Hypothalamus (tissue), 51 donors: Measurements from ENCODE around the gene PRKCZ.
"Not testable (repeated sequence)": the region's sequence is repeated elsewhere in the genome, so short reads cannot be mapped to it uniquely, and the experiment has no call there.

Experiments used
- DNase-seq, 51 donors: peaks; one replicate each; lab custom pipeline; 2025; lab: John Stamatoyannopoulos, UW

The PRKCZ gene

GRCh38 chr1:2110738-2111673 is 60.8 kb downstream of the PRKCZ start:
- DNase-seq: no peak

GRCh38 chr1:2111674-2112035 is 61.4 kb downstream of the PRKCZ start:
- DNase-seq: no peak

- no peak for DNase-seq
Observed at GRCh38 chr1:2112280-2112701, 62.1 kb downstream of the PRKCZ start.

- no peak for DNase-seq
Observed at GRCh38 chr1:2113620-2114135, 63.5 kb downstream of the PRKCZ start.

GRCh38 chr1:2114635-2115007 is 64.4 kb downstream of the PRKCZ start:
- DNase-seq: not testable (repeated sequence)

GRCh38 chr1:2115008-2115641 is 64.9 kb downstream of the PRKCZ start:
- no peak for DNase-seq

- peak in 5 of 51 donors; percentile 15 to 67 (median 27) for DNase-seq
Observed at GRCh38 chr1:2115702-2116341, 65.6 kb downstream of the PRKCZ start.

- no peak for DNase-seq
Observed at GRCh38 chr1:2119886-2120285, 69.7 kb downstream of the PRKCZ start.

- no peak for DNase-seq
Observed at GRCh38 chr1:2121101-2121691, 71.0 kb downstream of the PRKCZ start.

GRCh38 chr1:2121794-2122193 is 71.6 kb downstream of the PRKCZ start:
- DNase-seq: not testable (repeated sequence)

- peak in 18 of 51 donors; percentile 26 to 72 (median 45) for DNase-seq
Observed at GRCh38 chr1:2124446-2125198, 74.4 kb downstream of the PRKCZ start.

GRCh38 chr1:2125350-2126211 is 75.4 kb downstream of the PRKCZ start:
- peak in 4 of 51 donors; percentile 21 to 45 (median 32) for DNase-seq

GRCh38 chr1:2126331-2127186 is 76.3 kb downstream of the PRKCZ start:
- DNase-seq: peak in 2 of 51 donors; percentile 18 to 20

GRCh38 chr1:2127187-2128145 is 77.3 kb downstream of the PRKCZ start:
- peak in 32 of 51 donors; percentile 22 to 74 (median 46) for DNase-seq

GRCh38 chr1:2128189-2128901 is 78.1 kb downstream of the PRKCZ start:
- DNase-seq: peak in 6 of 51 donors; percentile 27 to 55 (median 30)
